Kidney (tissue), 14 donors: ENCODE measurements around the gene KRTAP9-4. TPM values are rescaled to one million over a fixed set of nuclear protein-coding genes. Genes with fewer than 3 reads are reported as not detected.
"Not testable (repeated sequence)": the region's sequence is repeated elsewhere in the genome, so short reads cannot be mapped to it uniquely, and the experiment has no call there.

Source experiments
- DNase-seq, 5 donors: peaks; one replicate each; pipeline ENCODE4 v3.0.0-alpha.2; 2013 to 2020
- FAIRE-seq: peaks from 2 replicates; lab custom pipeline; 2012; peaks lifted over from hg19 to GRCh38; lab: Jason Lieb, UNC
- H3K27ac ChIP-seq, 2 donors: one replicate each; pipeline ENCODE4 v1.7.0; 2013; ENCODE audit warnings: low read depth in 2 of 2, low read length in 2 of 2, inconsistent platforms in 1 of 2
- H3K27me3 ChIP-seq: one replicate; pipeline ENCODE4 v1.7.1; 2013; ENCODE audit warnings: low read length, inconsistent platforms; ENCODE audit not compliant: control insufficient read depth, insufficient read depth
- H3K36me3 ChIP-seq, 3 donors: one replicate each; pipeline versions ENCODE4 v1.7.0 to v1.7.1; 2013; ENCODE audit warnings: low read length in 3 of 3, control low read depth in 1 of 3, inconsistent platforms in 1 of 3; ENCODE audit not compliant: insufficient read depth in 3 of 3, control insufficient read depth in 2 of 3
- H3K4me1 ChIP-seq, 3 donors: one replicate each; pipeline versions ENCODE4 v1.7.0 to v1.7.1; 2013; ENCODE audit warnings: low read length in 3 of 3, inconsistent platforms in 1 of 3, low read depth in 1 of 3; ENCODE audit not compliant: control insufficient read depth in 2 of 3, insufficient read depth in 2 of 3
- H3K4me3 ChIP-seq, 3 donors: one replicate each; pipeline versions ENCODE4 v1.7.0 to v1.8.1; 2013; ENCODE audit warnings: low read length in 3 of 3, control low read depth in 1 of 3, inconsistent platforms in 1 of 3
- H3K9ac ChIP-seq, 3 donors: one replicate each; pipeline versions ENCODE4 v1.7.0 to v1.7.1; 2013; ENCODE audit warnings: low read length in 3 of 3, control low read depth in 1 of 3, inconsistent platforms in 1 of 3
- H3K9me3 ChIP-seq, 3 donors: one replicate each; pipeline versions ENCODE4 v1.7.0 to v1.7.1; 2013; ENCODE audit warnings: low read length in 3 of 3, control low read depth in 1 of 3, inconsistent platforms in 1 of 3; ENCODE audit not compliant: control insufficient read depth in 2 of 3, insufficient read depth in 1 of 3
- intact Hi-C: fragments of 100-400 bp; cut with DNase I; formaldehyde crosslinking; loops from one replicate; pipeline ENCODE4 v1.11.1; 2022
- polyA plus RNA-seq: library from polyadenylated mRNA; stranded (reverse); fragments of 350-450 nt; fragmentation: Illumina TruSeq; extraction: RNeasy Lipid Tissue Mini Kit (QIAGEN cat#74804); gene quantifications from one replicate; pipeline ENCODE4 v1.2.3, GENCODE V29; 2014; ENCODE audit warnings: low read depth, low replicate concordance; ENCODE audit not compliant: insufficient read depth
- total RNA-seq: library from RNA; stranded (reverse); fragmentation: NEBNext Ultra II Directional; extraction: Animal tissue kit (Norgen Biotek cat#: 25700); gene quantifications from one replicate; pipeline ENCODE4 v1.2.1, GENCODE V29; 2021
- TF ChIP-seq, protein P1 (sequence below): IDR thresholded peaks from 3 replicates; pipeline ENCODE4 v1.5.1; 2012; ENCODE audit warnings: mild to moderate bottlenecking, moderate library complexity, borderline replicate concordance; ENCODE audit not compliant: insufficient read depth; ENCODE audit errors: extremely low read depth
- donor health status: control.
- donor health status: control.
- donor health status: control.
- donor health status: control.
- donor health status: control.
- donor health status: DM: yes; HTN: yes; CAD: no.
- donor health status: Normal renal cell carcinoma (clear cell type).

KRTAP9-4 gene
- total and polyA plus RNA-seq, 2 donors from 2014 or later: not detected

DNA sequence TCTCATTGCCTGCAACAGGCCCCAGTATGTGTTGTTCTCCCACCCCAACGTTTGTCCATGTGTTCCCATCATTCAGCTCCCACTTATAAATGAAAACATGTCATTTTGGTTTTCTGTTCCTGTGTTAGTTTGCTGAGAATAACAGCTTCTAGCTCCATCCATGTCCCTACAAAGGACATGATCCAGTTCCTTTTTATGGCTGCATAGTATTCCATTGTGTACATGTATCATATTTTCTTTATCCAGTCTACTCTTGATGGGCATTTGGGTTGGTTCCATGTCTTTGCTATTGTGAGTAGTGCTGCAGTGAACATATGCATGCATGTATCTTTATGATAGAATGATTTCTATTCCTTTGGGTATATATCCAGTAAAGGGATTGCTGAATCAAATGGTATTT, 33.8 kb upstream of the KRTAP9-4 start:
- intact Hi-C loops: no loop called here

DNA sequence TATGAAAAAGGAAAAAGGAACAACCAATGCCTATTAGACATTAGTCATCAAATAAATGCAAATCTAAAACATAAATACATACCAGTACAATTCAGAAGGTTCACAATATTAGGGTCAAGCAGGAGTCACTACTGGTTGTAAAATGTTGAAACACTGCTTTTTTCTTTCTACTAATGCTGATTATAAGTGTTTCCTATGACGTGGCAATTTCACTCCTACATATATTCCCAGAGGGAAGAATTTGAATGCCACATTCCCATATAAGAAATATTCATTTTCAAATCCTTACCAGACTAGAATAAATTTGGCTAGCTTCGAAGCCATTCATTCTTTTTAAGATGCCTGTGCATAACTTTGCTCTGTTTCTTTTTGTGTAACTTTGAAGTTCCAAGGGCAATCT, 25.7 kb upstream of the KRTAP9-4 start:
- Histone ChIP-seq H3K4me1 (no peaks in the 10 kb centered on the region), H3K36me3 (no peaks in the 10 kb centered on the region), H3K27me3 (no peaks in the 10 kb centered on the region), H3K9ac (no peak overlapping the region), H3K9me3 (no peaks in the 10 kb centered on the region), H3K27ac (no peak overlapping the region), H3K4me3 (no peak overlapping the region)
- TF ChIP-seq, protein P1, sequence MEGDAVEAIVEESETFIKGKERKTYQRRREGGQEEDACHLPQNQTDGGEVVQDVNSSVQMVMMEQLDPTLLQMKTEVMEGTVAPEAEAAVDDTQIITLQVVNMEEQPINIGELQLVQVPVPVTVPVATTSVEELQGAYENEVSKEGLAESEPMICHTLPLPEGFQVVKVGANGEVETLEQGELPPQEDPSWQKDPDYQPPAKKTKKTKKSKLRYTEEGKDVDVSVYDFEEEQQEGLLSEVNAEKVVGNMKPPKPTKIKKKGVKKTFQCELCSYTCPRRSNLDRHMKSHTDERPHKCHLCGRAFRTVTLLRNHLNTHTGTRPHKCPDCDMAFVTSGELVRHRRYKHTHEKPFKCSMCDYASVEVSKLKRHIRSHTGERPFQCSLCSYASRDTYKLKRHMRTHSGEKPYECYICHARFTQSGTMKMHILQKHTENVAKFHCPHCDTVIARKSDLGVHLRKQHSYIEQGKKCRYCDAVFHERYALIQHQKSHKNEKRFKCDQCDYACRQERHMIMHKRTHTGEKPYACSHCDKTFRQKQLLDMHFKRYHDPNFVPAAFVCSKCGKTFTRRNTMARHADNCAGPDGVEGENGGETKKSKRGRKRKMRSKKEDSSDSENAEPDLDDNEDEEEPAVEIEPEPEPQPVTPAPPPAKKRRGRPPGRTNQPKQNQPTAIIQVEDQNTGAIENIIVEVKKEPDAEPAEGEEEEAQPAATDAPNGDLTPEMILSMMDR: no peak
- DNase-seq: no peak
- intact Hi-C loops: no loop called here
- no peak for FAIRE-seq

More for the DNA sequence above, 33.8 kb upstream of the KRTAP9-4 start:
- Histone ChIP-seq H3K9me3 (no peaks in the 10 kb centered on the region), H3K27ac (no peak overlapping the region), H3K36me3 (no peaks in the 10 kb centered on the region), H3K9ac (no peak overlapping the region), H3K4me1 (no peaks in the 10 kb centered on the region), H3K4me3 (no peak overlapping the region), H3K27me3 (no peaks in the 10 kb centered on the region)
- no peak for FAIRE-seq
- no peak for DNase-seq
- TF ChIP-seq, protein P1: no peak

DNA sequence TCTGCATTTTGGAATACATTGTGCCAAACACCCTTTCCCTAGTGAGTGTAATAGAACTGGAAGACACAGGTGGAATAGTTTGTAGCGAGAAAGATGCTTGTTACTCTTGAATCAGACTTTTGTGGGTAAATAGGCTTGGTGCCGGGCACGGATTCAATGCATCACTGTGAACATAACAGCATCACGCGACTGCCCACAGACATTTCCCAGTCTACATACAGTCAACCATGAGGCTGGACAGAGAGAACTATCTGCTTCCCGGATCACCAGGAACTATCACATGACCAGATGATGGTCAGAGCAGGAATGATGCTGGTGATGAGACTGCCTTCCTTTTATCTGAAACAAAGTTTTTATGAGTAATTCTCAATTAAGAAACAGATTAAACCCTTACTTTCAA, 23.4 kb upstream of the KRTAP9-4 start:
- Histone ChIP-seq H3K27ac (no peak overlapping the region), H3K4me3 (no peak overlapping the region), H3K27me3 (no peaks in the 10 kb centered on the region), H3K9me3 (no peaks in the 10 kb centered on the region), H3K9ac (no peak overlapping the region), H3K4me1 (no peaks in the 10 kb centered on the region), H3K36me3 (no peaks in the 10 kb centered on the region)
- intact Hi-C loops: no loop called here
- TF ChIP-seq, protein P1: no peak
- DNase-seq (no peak), FAIRE-seq (no peak)

DNA sequence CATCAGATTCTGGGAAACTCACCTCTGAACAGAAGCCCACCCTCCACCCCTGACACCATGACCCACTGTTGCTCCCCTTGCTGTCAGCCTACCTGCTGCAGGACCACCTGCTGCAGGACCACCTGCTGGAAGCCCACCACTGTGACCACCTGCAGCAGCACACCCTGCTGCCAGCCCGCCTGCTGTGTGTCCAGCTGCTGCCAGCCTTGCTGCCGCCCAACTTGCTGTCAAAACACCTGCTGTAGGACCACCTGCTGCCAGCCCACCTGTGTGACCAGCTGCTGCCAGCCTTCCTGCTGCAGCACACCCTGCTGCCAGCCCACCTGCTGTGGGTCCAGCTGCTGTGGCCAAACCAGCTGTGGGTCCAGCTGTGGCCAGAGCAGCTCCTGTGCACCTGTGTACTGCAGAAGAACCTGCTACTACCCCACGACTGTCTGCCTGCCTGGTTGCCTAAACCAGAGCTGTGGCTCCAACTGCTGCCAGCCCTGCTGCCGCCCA, 22.8 kb upstream of the KRTAP9-4 start, which contains the start of gene KRTAP9-2:
KRTAP9-2 (plus strand) TSS at position 51 of the 498 bp plus-strand sequence; CDS start at position 58, 7 bp downstream.
- FAIRE-seq, H3K4me3 ChIP-seq, H3K27ac ChIP-seq, H3K9me3 ChIP-seq, H3K36me3 ChIP-seq, intact Hi-C loops, H3K9ac ChIP-seq, H3K4me1 ChIP-seq, H3K27me3 ChIP-seq: not testable (repeated sequence)
- peak in 1 of 5 donors; percentile 53 for DNase-seq
